Measurements from ENCODE around the gene FAM222A. TPM values are rescaled to one million over a fixed set of nuclear protein-coding genes. Genes with fewer than 3 reads are reported as not detected.

Gene FAM222A
- total and polyA plus RNA-seq, 2 of the 4 experiments (the other 2 are of a cell fraction), result under 0.01 to 0.32 TPM

DNA sequence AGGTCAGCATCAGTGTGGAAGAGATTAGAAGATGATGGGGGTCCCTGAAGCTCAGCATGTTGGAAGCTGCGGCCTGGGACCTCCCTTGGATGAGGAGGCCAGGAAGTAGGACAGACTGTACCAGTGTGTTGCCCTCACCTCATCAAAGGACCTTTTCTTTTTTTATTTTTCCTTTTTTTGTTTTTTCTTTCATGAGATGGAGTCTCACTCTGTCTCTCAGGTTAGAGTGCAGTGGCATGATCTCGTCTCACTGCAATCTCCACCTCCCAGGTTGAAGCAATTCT lies 16.4 kb upstream of the FAM222A start:
- Histone ChIP-seq H3K4me1 (ENCODE audit: control insufficient read depth, insufficient read depth, low read length) (no peaks in the 10 kb centered on the region), H3K9me1 (ENCODE audit: insufficient read depth, low read length) (no peaks in the 10 kb centered on the region), H3K4me3 (ENCODE audit: insufficient read depth, low read depth, low read length) (no peak overlapping the region), H3K79me1 (ENCODE audit: low read depth in 1 of 2, low read length in 2 of 2) (no peaks in the 10 kb centered on the region), H3K14ac (replicated peaks; ENCODE audit: low read depth, low read length) (no peak overlapping the region), H3K23ac (ENCODE audit: low read depth, low read length) (no peak overlapping the region), H2AFZ (replicated peaks; ENCODE audit: low read length, poor library complexity) (no peak overlapping the region), H4K5ac (ENCODE audit: low read depth, low read length) (no peak overlapping the region), H2AK5ac (ENCODE audit: low read depth, low read length) (no peak overlapping the region), H3K9ac (ENCODE audit: low read depth, low read length) (no peak overlapping the region), H3K9me3 (ENCODE audit: control insufficient read depth, insufficient read depth, low read length) (peaks cover under 1% of the 10 kb centered on the region), H3K36me3 (ENCODE audit: control insufficient read depth, insufficient read depth, low read length) (no peaks in the 10 kb centered on the region), H2BK15ac (ENCODE audit: low read depth, low read length) (no peak overlapping the region), H4K20me1 (ENCODE audit: insufficient read depth, low read length) (no peaks in the 10 kb centered on the region), H3K4ac (ENCODE audit: low read depth, low read length) (no peak overlapping the region), H3K56ac (ENCODE audit: extremely low read depth, insufficient read depth, low read length) (no peak overlapping the region), H2BK120ac (ENCODE audit: low read depth, low read length) (no peak overlapping the region), H4K8ac (ENCODE audit: low read depth in 2 of 2, low read length in 2 of 2) (no peak overlapping the region), H2AK9ac (replicated peaks; ENCODE audit: low read depth, low read length, poor library complexity) (no peak overlapping the region), H2BK20ac (ENCODE audit: low read depth, low read length) (no peak overlapping the region), H3K27me3 (ENCODE audit: control insufficient read depth, insufficient read depth, low read length) (peaks cover 27% of the 10 kb centered on the region), H2BK5ac (ENCODE audit: low read depth, low read length, poor library complexity, severe bottlenecking) (no peak overlapping the region), H3K27ac (ENCODE audit: insufficient read depth, low read length) (no peak overlapping the region), H4K91ac (ENCODE audit: insufficient read depth, low read depth, low read length) (no peak overlapping the region), H3K4me2 (ENCODE audit: low read depth, low read length) (no peak overlapping the region), H3K18ac (ENCODE audit: low read depth, low read length) (no peak overlapping the region)
- TF ChIP-seq NFE2L2 (IDR thresholded peaks at IDR 0.05; ENCODE audit: low read depth, low read length) (no peak), SMC3 (IDR thresholded peaks at IDR 0.05; ENCODE audit: low read depth, low read length) (no peak), MAFK (IDR thresholded peaks at IDR 0.05; ENCODE audit: low read depth, low read length) (no peak), CHD1 (IDR thresholded peaks at IDR 0.05; ENCODE audit: low read depth, low read length) (no peak), FOS (IDR thresholded peaks at IDR 0.05; ENCODE audit: low read depth, low read length) (no peak), MAZ (IDR thresholded peaks at IDR 0.05; ENCODE audit: borderline replicate concordance, low read depth, low read length) (no peak)
- TF ChIP-seq, protein P1, sequence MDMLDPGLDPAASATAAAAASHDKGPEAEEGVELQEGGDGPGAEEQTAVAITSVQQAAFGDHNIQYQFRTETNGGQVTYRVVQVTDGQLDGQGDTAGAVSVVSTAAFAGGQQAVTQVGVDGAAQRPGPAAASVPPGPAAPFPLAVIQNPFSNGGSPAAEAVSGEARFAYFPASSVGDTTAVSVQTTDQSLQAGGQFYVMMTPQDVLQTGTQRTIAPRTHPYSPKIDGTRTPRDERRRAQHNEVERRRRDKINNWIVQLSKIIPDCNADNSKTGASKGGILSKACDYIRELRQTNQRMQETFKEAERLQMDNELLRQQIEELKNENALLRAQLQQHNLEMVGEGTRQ (IDR thresholded peaks at IDR 0.05; ENCODE audit: low read depth, low read length), result no peak
- dilution Hi-C loops (cut with HindIII; ENCODE audit: low sequenced_read_pairs, unreplicated experiment), result no loop called here
- POLR2A ChIA-PET (ENCODE audit: unreplicated experiment), result no interaction called here
- DNase-seq (no peak), ATAC-seq (ENCODE audit: low read depth) (no peak)
- no TSS peak for BruUV-seq (replicated peaks)
- CTCF ChIA-PET, result no interaction called here
- no CpG with 5 or more reads among the region's 2 CpGs for WGBS, 2 experiments (ENCODE audit: extremely low coverage in 2 of 2, insufficient read length in 1 of 2)
- in situ Hi-C loops (cut with MboI; ENCODE audit: low sequenced_read_pairs), result no loop called here
- intact Hi-C loops (cut with micrococcal nuclease), result no loop called here
